Hepatocyte (in vitro differentiated cells): Measurements from ENCODE around the gene TSR3.

ENCODE experiments used
- EZH2phosphoT487 ChIP-seq: fragments of 200-600 bp; sonication (generic); IDR thresholded peaks from one replicate; pipeline ENCODE4 v1.6.1; 2018; ENCODE audit warnings: antibody characterized with exemption, mild to moderate bottlenecking, low read depth, moderate library complexity; ENCODE audit not compliant: unreplicated experiment, severe bottlenecking
- TF ChIP-seq, protein P1 (sequence below): fragments of 200-600 bp; sonication (generic); IDR thresholded peaks from 2 replicates; pipeline ENCODE4 v1.5.1; 2016; ENCODE audit warnings: antibody characterized with exemption, mild to moderate bottlenecking; ENCODE audit not compliant: poor library complexity

DNA sequence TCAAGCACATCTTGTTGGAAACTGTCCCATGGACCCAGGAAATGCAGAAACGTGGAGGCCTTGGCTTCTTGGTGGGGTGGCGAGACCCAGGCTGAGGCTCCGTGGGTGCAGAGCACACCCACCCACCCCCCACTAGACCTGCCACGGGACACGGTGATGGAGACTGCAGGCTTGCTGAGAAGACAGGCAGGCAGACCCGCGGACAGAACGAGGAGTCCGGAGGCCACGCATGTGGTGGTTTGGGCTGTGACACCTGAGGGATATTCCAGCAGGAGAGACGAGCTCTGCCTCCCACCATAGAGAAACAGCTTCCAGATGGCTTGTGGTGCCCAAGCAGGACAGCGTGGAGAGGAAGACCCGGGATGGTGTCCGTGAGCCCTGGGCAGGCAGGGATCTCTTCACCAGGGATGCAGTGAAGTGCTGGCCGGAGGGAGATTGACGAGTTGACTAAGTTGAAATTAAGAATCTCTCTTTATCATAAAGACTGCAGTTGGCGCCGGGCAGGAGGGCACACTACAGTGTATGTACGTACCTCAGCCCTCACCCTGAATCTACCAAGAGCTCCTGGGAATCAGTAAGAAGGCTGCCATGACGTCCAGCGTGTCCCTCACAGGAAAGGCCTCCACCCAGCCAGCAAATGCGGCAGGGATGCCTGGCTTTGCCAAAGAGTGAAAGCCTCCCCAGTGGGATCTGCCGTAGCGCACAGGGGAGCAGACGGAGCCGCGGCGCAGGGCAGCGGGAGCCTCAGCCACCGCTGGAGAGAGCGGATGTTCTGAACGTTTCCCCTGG is 34.0 kb downstream of the TSR3 start:
- TF ChIP-seq, protein P1, sequence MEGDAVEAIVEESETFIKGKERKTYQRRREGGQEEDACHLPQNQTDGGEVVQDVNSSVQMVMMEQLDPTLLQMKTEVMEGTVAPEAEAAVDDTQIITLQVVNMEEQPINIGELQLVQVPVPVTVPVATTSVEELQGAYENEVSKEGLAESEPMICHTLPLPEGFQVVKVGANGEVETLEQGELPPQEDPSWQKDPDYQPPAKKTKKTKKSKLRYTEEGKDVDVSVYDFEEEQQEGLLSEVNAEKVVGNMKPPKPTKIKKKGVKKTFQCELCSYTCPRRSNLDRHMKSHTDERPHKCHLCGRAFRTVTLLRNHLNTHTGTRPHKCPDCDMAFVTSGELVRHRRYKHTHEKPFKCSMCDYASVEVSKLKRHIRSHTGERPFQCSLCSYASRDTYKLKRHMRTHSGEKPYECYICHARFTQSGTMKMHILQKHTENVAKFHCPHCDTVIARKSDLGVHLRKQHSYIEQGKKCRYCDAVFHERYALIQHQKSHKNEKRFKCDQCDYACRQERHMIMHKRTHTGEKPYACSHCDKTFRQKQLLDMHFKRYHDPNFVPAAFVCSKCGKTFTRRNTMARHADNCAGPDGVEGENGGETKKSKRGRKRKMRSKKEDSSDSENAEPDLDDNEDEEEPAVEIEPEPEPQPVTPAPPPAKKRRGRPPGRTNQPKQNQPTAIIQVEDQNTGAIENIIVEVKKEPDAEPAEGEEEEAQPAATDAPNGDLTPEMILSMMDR, result no peak
- no peak for TF ChIP-seq EZH2phosphoT487
